HL-60 (cell line): ENCODE results near the gene SORT1.

Source experiments
- DNase-seq, 2 experiments: peaks; one replicate each; pipeline ENCODE4 v3.0.0-alpha.2; 2010 to 2020; ENCODE audit warnings: low read depth in 1 of 2, low spot score in 1 of 2
- H3K27ac ChIP-seq: fragments of 250-450 bp; sonication (Bioruptor Pico); replicated peaks from 2 replicates; pipeline ENCODE4 v1.5.1; 2020; ENCODE audit warnings: mild to moderate bottlenecking, moderate library complexity
- H3K27me3 ChIP-seq: fragments of 250-450 bp; sonication (Bioruptor Pico); 2 replicates; pipeline ENCODE4 v1.5.1; 2021; ENCODE audit warnings: mild to moderate bottlenecking, moderate library complexity; ENCODE audit not compliant: insufficient read depth, poor library complexity, severe bottlenecking
- H3K4me3 ChIP-seq: replicated peaks from 2 replicates; pipeline ENCODE4 v1.5.1; 2011; ENCODE audit warnings: mild to moderate bottlenecking, control low read depth, low read length; ENCODE audit not compliant: insufficient read depth
- GABPA ChIP-seq: IDR thresholded peaks from 2 replicates; pipeline ENCODE4 v1.6.1; 2012; ENCODE audit warnings: low read depth
- POLR2AphosphoS5 ChIP-seq: IDR thresholded peaks from 2 replicates; pipeline ENCODE4 v1.6.1; 2012; ENCODE audit warnings: low read depth
- SPI1 ChIP-seq: IDR thresholded peaks from 2 replicates; pipeline ENCODE4 v1.6.1; 2012; ENCODE audit warnings: low read depth, mild to moderate bottlenecking, borderline replicate concordance
- TF ChIP-seq, protein P1 (sequence below): IDR thresholded peaks from one replicate; pipeline ENCODE4 v1.5.1; 2011; ENCODE audit warnings: low read length, control low read depth, inconsistent platforms; ENCODE audit not compliant: insufficient read depth
- TF ChIP-seq, protein P2 (sequence below): IDR thresholded peaks from 2 replicates; pipeline ENCODE4 v1.6.1; 2012; ENCODE audit warnings: low read depth; ENCODE audit not compliant: insufficient replicate concordance

The SORT1 gene

GRCh38 chr1:109354929-109355328 lies 42.8 kb downstream of the SORT1 start:
- TF ChIP-seq, protein P1, sequence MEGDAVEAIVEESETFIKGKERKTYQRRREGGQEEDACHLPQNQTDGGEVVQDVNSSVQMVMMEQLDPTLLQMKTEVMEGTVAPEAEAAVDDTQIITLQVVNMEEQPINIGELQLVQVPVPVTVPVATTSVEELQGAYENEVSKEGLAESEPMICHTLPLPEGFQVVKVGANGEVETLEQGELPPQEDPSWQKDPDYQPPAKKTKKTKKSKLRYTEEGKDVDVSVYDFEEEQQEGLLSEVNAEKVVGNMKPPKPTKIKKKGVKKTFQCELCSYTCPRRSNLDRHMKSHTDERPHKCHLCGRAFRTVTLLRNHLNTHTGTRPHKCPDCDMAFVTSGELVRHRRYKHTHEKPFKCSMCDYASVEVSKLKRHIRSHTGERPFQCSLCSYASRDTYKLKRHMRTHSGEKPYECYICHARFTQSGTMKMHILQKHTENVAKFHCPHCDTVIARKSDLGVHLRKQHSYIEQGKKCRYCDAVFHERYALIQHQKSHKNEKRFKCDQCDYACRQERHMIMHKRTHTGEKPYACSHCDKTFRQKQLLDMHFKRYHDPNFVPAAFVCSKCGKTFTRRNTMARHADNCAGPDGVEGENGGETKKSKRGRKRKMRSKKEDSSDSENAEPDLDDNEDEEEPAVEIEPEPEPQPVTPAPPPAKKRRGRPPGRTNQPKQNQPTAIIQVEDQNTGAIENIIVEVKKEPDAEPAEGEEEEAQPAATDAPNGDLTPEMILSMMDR, result no peak
- TF ChIP-seq GABPA, result no peak
- TF ChIP-seq, protein P2, sequence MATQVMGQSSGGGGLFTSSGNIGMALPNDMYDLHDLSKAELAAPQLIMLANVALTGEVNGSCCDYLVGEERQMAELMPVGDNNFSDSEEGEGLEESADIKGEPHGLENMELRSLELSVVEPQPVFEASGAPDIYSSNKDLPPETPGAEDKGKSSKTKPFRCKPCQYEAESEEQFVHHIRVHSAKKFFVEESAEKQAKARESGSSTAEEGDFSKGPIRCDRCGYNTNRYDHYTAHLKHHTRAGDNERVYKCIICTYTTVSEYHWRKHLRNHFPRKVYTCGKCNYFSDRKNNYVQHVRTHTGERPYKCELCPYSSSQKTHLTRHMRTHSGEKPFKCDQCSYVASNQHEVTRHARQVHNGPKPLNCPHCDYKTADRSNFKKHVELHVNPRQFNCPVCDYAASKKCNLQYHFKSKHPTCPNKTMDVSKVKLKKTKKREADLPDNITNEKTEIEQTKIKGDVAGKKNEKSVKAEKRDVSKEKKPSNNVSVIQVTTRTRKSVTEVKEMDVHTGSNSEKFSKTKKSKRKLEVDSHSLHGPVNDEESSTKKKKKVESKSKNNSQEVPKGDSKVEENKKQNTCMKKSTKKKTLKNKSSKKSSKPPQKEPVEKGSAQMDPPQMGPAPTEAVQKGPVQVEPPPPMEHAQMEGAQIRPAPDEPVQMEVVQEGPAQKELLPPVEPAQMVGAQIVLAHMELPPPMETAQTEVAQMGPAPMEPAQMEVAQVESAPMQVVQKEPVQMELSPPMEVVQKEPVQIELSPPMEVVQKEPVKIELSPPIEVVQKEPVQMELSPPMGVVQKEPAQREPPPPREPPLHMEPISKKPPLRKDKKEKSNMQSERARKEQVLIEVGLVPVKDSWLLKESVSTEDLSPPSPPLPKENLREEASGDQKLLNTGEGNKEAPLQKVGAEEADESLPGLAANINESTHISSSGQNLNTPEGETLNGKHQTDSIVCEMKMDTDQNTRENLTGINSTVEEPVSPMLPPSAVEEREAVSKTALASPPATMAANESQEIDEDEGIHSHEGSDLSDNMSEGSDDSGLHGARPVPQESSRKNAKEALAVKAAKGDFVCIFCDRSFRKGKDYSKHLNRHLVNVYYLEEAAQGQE, result no peak
- no peak for DNase-seq
- H3K27me3 ChIP-seq, result no peaks in the 10 kb centered on the region
- H3K27ac ChIP-seq, result no peak overlapping the region
- H3K4me3 ChIP-seq, result no peak overlapping the region

- DNase-seq, result no peak
- no peak for TF ChIP-seq SPI1
- no peak for TF ChIP-seq POLR2AphosphoS5
- TF ChIP-seq, protein P1, result no peak
- TF ChIP-seq, protein P2, result no peak
- no peak for TF ChIP-seq GABPA
- Histone ChIP-seq H3K27ac (no peak overlapping the region), H3K27me3 (no peaks in the 10 kb centered on the region), H3K4me3 (no peak overlapping the region)
Observed at GRCh38 chr1:109351457-109351856, 46.3 kb downstream of the SORT1 start.

DNA sequence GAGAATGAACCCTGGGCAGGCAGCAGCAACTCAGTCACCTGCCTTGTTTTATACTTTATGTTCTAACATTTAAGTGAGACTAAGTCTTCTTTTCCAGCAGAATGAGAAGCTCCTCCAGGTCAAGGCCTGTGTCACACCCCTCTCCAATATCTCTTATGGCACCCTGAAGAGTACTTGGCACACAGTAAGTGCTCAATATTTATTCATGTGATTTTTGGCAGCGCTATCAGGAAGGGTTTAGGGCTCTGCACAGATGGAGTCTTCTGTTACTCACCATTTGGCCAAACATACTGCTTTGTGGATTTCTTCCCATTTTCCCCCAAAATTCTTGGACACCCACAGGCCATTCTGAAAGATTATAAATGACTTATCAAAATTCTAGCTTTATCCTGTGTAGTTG lies 47.1 kb downstream of the SORT1 start:
- H3K27me3 ChIP-seq, result no peaks in the 10 kb centered on the region
- H3K27ac ChIP-seq, result no peak overlapping the region
- H3K4me3 ChIP-seq, result no peak overlapping the region
- no peak for DNase-seq
- no peak for TF ChIP-seq GABPA
- TF ChIP-seq SPI1, result no peak
- TF ChIP-seq, protein P1, result no peak
- no peak for TF ChIP-seq POLR2AphosphoS5
- TF ChIP-seq, protein P2, result no peak
